IPS DF 4.7 (cell line): ENCODE measurements around the gene S100A9.
"Not testable (repeated sequence)": the region's sequence is repeated elsewhere in the genome, so short reads cannot be mapped to it uniquely, and the experiment has no call there.

Source experiments
- DNase-seq: peaks from one replicate; pipeline ENCODE4 v3.0.0-alpha.2; 2013; ENCODE audit warnings: low spot score; ENCODE audit errors: extremely low read depth

The S100A9 gene

DNA sequence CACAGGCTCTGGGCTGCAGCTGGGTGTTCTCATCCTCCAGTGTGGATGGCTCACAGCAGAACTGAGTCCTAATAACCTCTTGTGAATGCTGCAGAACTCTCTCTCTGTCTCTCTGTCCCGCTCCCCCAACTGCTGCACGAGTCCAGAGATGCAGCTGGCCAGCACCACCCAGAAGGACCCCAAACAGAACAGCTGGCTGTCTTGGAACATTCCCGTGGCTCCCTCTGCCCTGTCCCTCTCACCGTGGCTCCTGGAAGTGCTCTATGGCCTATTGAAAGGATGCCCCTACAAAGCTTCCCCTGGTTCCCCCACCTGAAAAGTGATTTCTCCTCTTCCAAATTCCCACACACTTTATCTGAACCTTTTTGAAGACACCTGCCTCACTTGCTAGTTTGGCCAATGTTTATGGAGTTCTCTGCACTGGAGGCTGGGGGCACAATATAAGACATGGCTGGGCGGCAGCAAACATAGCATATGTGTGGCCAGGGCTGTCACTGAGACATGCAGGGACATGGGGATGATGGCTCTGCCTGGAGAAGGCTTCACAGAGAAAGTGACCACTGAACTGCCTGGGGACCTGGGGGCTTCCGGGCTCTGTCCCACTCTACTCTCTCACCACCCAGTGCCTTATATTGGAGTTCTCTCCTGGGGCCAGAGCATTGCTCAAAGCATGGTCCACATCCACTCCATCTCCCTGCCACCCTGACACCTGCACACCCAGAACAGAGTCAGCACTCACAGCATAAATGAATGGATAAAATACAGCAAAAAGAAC lies 48.4 kb downstream of the S100A9 start:
- DNase-seq, result not testable (repeated sequence)

DNA sequence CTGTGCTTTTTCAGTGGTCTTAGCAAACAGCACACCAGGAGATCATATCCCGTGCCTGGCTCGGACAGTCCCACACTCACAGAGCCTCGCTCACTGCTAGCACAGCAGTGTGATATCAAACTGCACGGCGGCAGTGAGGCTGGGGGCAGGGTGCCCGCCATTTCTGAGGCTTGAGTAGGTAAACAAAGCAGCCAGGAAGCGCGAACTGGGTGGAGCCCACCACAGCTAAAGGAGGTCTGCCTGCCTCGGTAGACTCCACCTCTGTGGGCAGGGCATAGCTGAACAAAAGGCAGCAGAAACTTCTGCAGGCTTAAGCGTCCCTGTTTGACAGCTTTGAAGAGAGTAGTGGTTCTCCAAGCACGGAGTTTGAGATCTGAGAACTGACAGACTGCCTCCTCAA lies 49.6 kb downstream of the S100A9 start:
- not testable (repeated sequence) for DNase-seq
